ENCODE results near the gene ARHGAP24.

- TF ChIP-seq FOXM1 (IDR thresholded peaks at IDR 0.05; ENCODE audit: borderline replicate concordance) (no peak), ELF4 (IDR thresholded peaks at IDR 0.05) (no peak), BHLHE40 (IDR thresholded peaks at IDR 0.05; ENCODE audit: borderline replicate concordance) (no peak), FOXK2 (IDR thresholded peaks at IDR 0.05) (no peak), SUZ12 (IDR thresholded peaks at IDR 0.05) (no peak), LEF1 (IDR thresholded peaks at IDR 0.05; ENCODE audit: borderline replicate concordance) (no peak)
These were observed 102.4 kb downstream of the ARHGAP24 start for GRCh38 chr4:85577307-85577706.
